HG02588 (cell line): ENCODE measurements around the gene CHD6.

Experiments used
- ATAC-seq: cut with Tn5 transposase; IDR thresholded peaks from one replicate; pipeline ENCODE4 v1.9.1; 2021; ENCODE audit warnings: mild to moderate bottlenecking, moderate library complexity; ENCODE audit not compliant: unreplicated experiment

CHD6 gene

GRCh38 chr20:41371371-41371770 lies 246.8 kb downstream of the CHD6 start:
- ATAC-seq, result no peak

- no peak for ATAC-seq
Observed at GRCh38 chr20:41370176-41370575, 248.0 kb downstream of the CHD6 start.

- no peak for ATAC-seq
Observed at GRCh38 chr20:41369673-41370072, 248.5 kb downstream of the CHD6 start.

GRCh38 chr20:41367956-41368355 lies 250.2 kb downstream of the CHD6 start:
- ATAC-seq, result no peak

GRCh38 chr20:41367393-41367695 lies 250.8 kb downstream of the CHD6 start:
- ATAC-seq, result no peak

- no peak for ATAC-seq
Observed at GRCh38 chr20:41366546-41367392, 251.4 kb downstream of the CHD6 start, which contains the start of gene EMILIN3. Gene EMILIN3, minus strand, starts transcription at chr20:41366818. Its CDS starts 184 bp downstream, at chr20:41366634.

GRCh38 chr20:41365777-41366545 lies 252.2 kb downstream of the CHD6 start:
- ATAC-seq, result no peak

GRCh38 chr20:41364967-41365765 lies 253.0 kb downstream of the CHD6 start:
- ATAC-seq, result no peak

GRCh38 chr20:41364236-41364855 lies 253.8 kb downstream of the CHD6 start:
- no peak for ATAC-seq

GRCh38 chr20:41363601-41364000 lies 254.6 kb downstream of the CHD6 start:
- no peak for ATAC-seq

- ATAC-seq, result no peak
Observed at GRCh38 chr20:41362748-41363140, 255.4 kb downstream of the CHD6 start.

- no peak for ATAC-seq
Observed at GRCh38 chr20:41361757-41362747, 256.1 kb downstream of the CHD6 start.

- ATAC-seq, result no peak
Observed at GRCh38 chr20:41360831-41361756, 257.1 kb downstream of the CHD6 start.

GRCh38 chr20:41359541-41360011 lies 258.6 kb downstream of the CHD6 start:
- no peak for ATAC-seq

GRCh38 chr20:41358717-41359116 lies 259.5 kb downstream of the CHD6 start:
- no peak for ATAC-seq

- ATAC-seq, result no peak
Observed at GRCh38 chr20:41358230-41358629, 259.9 kb downstream of the CHD6 start.

GRCh38 chr20:41357424-41358163 lies 260.6 kb downstream of the CHD6 start:
- no peak for ATAC-seq

- ATAC-seq, result no peak
Observed at GRCh38 chr20:41356951-41357350, 261.2 kb downstream of the CHD6 start.
